ENCODE results near the gene NSUN3.
A peak's percentile ranks its signal among the peaks of the same experiment; 100 is the strongest.
"Not testable (repeated sequence)": the region's sequence is repeated elsewhere in the genome, so short reads cannot be mapped to it uniquely, and the experiment has no call there.

NSUN3 gene

GRCh38 chr3:94069194-94069813 is 6.4 kb downstream of the NSUN3 start:
- DNase-seq: peak in 1 of 2 donors; percentile 40

- no peak for DNase-seq
These were observed 7.6 kb downstream of the NSUN3 start for GRCh38 chr3:94070341-94070911.

GRCh38 chr3:94071713-94072284 is 8.9 kb downstream of the NSUN3 start:
- no peak for DNase-seq

GRCh38 chr3:94076055-94076454 is 13.2 kb downstream of the NSUN3 start:
- DNase-seq: no peak

- peak in 1 of 2 donors; percentile 37 for DNase-seq
These were observed 17.7 kb downstream of the NSUN3 start for GRCh38 chr3:94080552-94080951.

- DNase-seq: no peak
These were observed 19.0 kb downstream of the NSUN3 start for GRCh38 chr3:94081884-94082283.

GRCh38 chr3:94082391-94082937 is 19.6 kb downstream of the NSUN3 start:
- no peak for DNase-seq

- DNase-seq: no peak
These were observed 20.4 kb downstream of the NSUN3 start for GRCh38 chr3:94083261-94083660.

GRCh38 chr3:94089126-94089525 is 26.3 kb downstream of the NSUN3 start:
- no peak for DNase-seq

GRCh38 chr3:94092086-94092485 is 29.2 kb downstream of the NSUN3 start:
- DNase-seq: no peak

GRCh38 chr3:94093151-94093550 is 30.3 kb downstream of the NSUN3 start:
- DNase-seq: no peak

- DNase-seq: no peak
These were observed 32.2 kb downstream of the NSUN3 start for GRCh38 chr3:94095111-94095510.

- DNase-seq: no peak
These were observed 35.6 kb downstream of the NSUN3 start for GRCh38 chr3:94098452-94098851.

- DNase-seq: no peak
These were observed 36.5 kb downstream of the NSUN3 start for GRCh38 chr3:94099311-94099710.

GRCh38 chr3:94101860-94102259 is 39.0 kb downstream of the NSUN3 start:
- DNase-seq: no peak

- no peak for DNase-seq
These were observed 43.4 kb downstream of the NSUN3 start for GRCh38 chr3:94106268-94106667.

- DNase-seq: not testable (repeated sequence)
These were observed 47.4 kb downstream of the NSUN3 start for GRCh38 chr3:94110232-94110631.

GRCh38 chr3:94110854-94111253 is 48.0 kb downstream of the NSUN3 start:
- DNase-seq: no peak

GRCh38 chr3:94114666-94115065 is 51.8 kb downstream of the NSUN3 start:
- DNase-seq: no peak

GRCh38 chr3:94115482-94115881 is 52.6 kb downstream of the NSUN3 start:
- DNase-seq: no peak

- DNase-seq: no peak
These were observed 54.9 kb downstream of the NSUN3 start for GRCh38 chr3:94117729-94118128.

- no peak for DNase-seq
These were observed 55.5 kb downstream of the NSUN3 start for GRCh38 chr3:94118390-94118789.

- DNase-seq: no peak
These were observed 58.3 kb downstream of the NSUN3 start for GRCh38 chr3:94121161-94121560.

- DNase-seq: no peak
These were observed 64.3 kb downstream of the NSUN3 start for GRCh38 chr3:94127115-94127514.

Measured in CD4-positive, alpha-beta T cell treated with Interferon alpha-2 for 1 hour (primary cell).